WTC11 (cell line): ENCODE measurements around the gene ZNF248. TPM values are rescaled to one million over a fixed set of nuclear protein-coding genes. Genes with fewer than 3 reads are reported as not detected.

Experiments used
- ATAC-seq: fragments of 200-7000 bp; cut with Tn5 transposase; 2 replicates; pipeline ENCODE4 v1.10.0; 2021; ENCODE audit warnings: mild to moderate bottlenecking, moderate library complexity
- CTCF ChIA-PET: fragments of 300-600 bp; sonication (Branson Sonifier 250); formaldehyde crosslinking; loops from one replicate; lab custom pipeline; 2021; ENCODE audit warnings: antibody characterized with exemption; lab: Charles Lee
- POLR2A ChIA-PET: fragments of 350-600 bp; sonication (Branson Sonifier 250); formaldehyde crosslinking; loops from one replicate; lab custom pipeline; 2021; ENCODE audit warnings: antibody characterized with exemption; lab: Charles Lee
- DNase-seq: peaks from one replicate; pipeline ENCODE4 v3.0.0; 2021; ENCODE audit warnings: low spot score
- H3K27ac Mint-ChIP-seq: 2 replicates; pipeline ENCODE4 v1.8.0; 2021; ENCODE audit warnings: mixed read lengths
- H3K27me3 Mint-ChIP-seq: 2 replicates; pipeline ENCODE4 v1.8.0; 2021; ENCODE audit warnings: low read depth, mild to moderate bottlenecking, moderate library complexity, mixed read lengths
- H3K36me3 Mint-ChIP-seq: 2 replicates; pipeline ENCODE4 v1.8.0; 2021; ENCODE audit warnings: mixed read lengths
- H3K4me1 Mint-ChIP-seq: 2 replicates; pipeline ENCODE4 v1.8.0; 2022; ENCODE audit warnings: mixed read lengths
- H3K4me3 Mint-ChIP-seq: 2 replicates; pipeline ENCODE4 v1.8.0; 2021; ENCODE audit warnings: mild to moderate bottlenecking, moderate library complexity, mixed read lengths
- H3K9me3 Mint-ChIP-seq: 2 replicates; pipeline ENCODE4 v1.8.0; 2021; ENCODE audit warnings: mixed read lengths
- CBFB ChIP-seq: sonication (generic); formaldehyde crosslinking; IDR thresholded peaks from 2 replicates; pipeline ENCODE4 v1.8.1; 2022; ENCODE audit warnings: mild to moderate bottlenecking, low read depth, missing genetic modification reagents
- ELF4 ChIP-seq: sonication (generic); formaldehyde crosslinking; IDR thresholded peaks from 2 replicates; pipeline ENCODE4 v1.8.1; 2022; ENCODE audit warnings: low read depth, mild to moderate bottlenecking, moderate library complexity, missing genetic modification reagents
- ETV6 ChIP-seq: sonication (generic); formaldehyde crosslinking; IDR thresholded peaks from 2 replicates; pipeline ENCODE4 v1.8.1; 2022; ENCODE audit warnings: mild to moderate bottlenecking, missing genetic modification reagents
- FOXJ3 ChIP-seq: sonication (generic); formaldehyde crosslinking; IDR thresholded peaks from 2 replicates; pipeline ENCODE4 v1.9.0; 2021; ENCODE audit warnings: missing genetic modification reagents, mild to moderate bottlenecking, borderline replicate concordance
- FOXP1 ChIP-seq: sonication (generic); formaldehyde crosslinking; IDR thresholded peaks from 2 replicates; pipeline ENCODE4 v1.8.0; 2022; ENCODE audit warnings: missing genetic modification reagents, mild to moderate bottlenecking, moderate library complexity, borderline replicate concordance
- NFE2L1 ChIP-seq: sonication (generic); formaldehyde crosslinking; IDR thresholded peaks from 2 replicates; pipeline ENCODE4 v1.8.1; 2023; ENCODE audit warnings: missing genetic modification reagents
- NR1H2 ChIP-seq: sonication (generic); formaldehyde crosslinking; IDR thresholded peaks from 2 replicates; pipeline ENCODE4 v1.9.0; 2021; ENCODE audit warnings: mild to moderate bottlenecking, moderate library complexity, missing genetic modification reagents
- ZNF219 ChIP-seq: sonication (generic); formaldehyde crosslinking; IDR thresholded peaks from 2 replicates; pipeline ENCODE4 v1.8.0; 2023; ENCODE audit warnings: missing genetic modification reagents, mild to moderate bottlenecking, borderline replicate concordance
- ZNF263 ChIP-seq: sonication (generic); formaldehyde crosslinking; IDR thresholded peaks from 2 replicates; pipeline ENCODE4 v1.8.1; 2022; ENCODE audit warnings: low read depth, mild to moderate bottlenecking, moderate library complexity, missing genetic modification reagents
- ZNF396 ChIP-seq: fragments of 250-450 bp; sonication (Bioruptor Pico); IDR thresholded peaks from 2 replicates; pipeline ENCODE4 v1.8.0; 2021; ENCODE audit warnings: mild to moderate bottlenecking, moderate library complexity, borderline replicate concordance
- total RNA-seq: library from RNA; stranded (reverse); gene quantifications from 3 replicates; pipeline ENCODE4 v1.2.3, GENCODE V29; 2021
- TF ChIP-seq, protein P1 (sequence below): sonication (generic); formaldehyde crosslinking; IDR thresholded peaks from 2 replicates; pipeline ENCODE4 v1.8.1; 2022; ENCODE audit warnings: mild to moderate bottlenecking, missing genetic modification reagents, moderate library complexity, borderline replicate concordance
- TF ChIP-seq, protein P2 (sequence below): fragments of 250-450 bp; sonication (Bioruptor Pico); IDR thresholded peaks from 2 replicates; pipeline ENCODE4 v1.9.0; 2021; ENCODE audit warnings: mild to moderate bottlenecking
- TF ChIP-seq, protein P3 (sequence below): fragments of 250-450 bp; sonication (Bioruptor Pico); conservative IDR thresholded peaks from 2 replicates; pipeline ENCODE4 v1.9.0; 2021; ENCODE audit warnings: mild to moderate bottlenecking
- TF ChIP-seq, protein P4 (sequence below): sonication (generic); formaldehyde crosslinking; conservative IDR thresholded peaks from 2 replicates; pipeline ENCODE4 v1.8.1; 2022; ENCODE audit warnings: mild to moderate bottlenecking, missing genetic modification reagents
- TF ChIP-seq, protein P5 (sequence below): sonication (generic); formaldehyde crosslinking; IDR thresholded peaks from 2 replicates; pipeline ENCODE4 v1.8.0; 2022; ENCODE audit warnings: mild to moderate bottlenecking, missing genetic modification reagents
- TF ChIP-seq, protein P6 (sequence below): sonication (generic); formaldehyde crosslinking; IDR thresholded peaks from 2 replicates; pipeline ENCODE4 v1.8.1; 2023; ENCODE audit warnings: mild to moderate bottlenecking, missing genetic modification reagents, moderate library complexity
- TF ChIP-seq, protein P7 (sequence below): fragments of 200-600 bp; IDR thresholded peaks from 2 replicates; pipeline ENCODE4 v1.8.0; 2022; ENCODE audit warnings: antibody characterized with exemption
- TF ChIP-seq, protein P8 (sequence below): sonication (generic); formaldehyde crosslinking; IDR thresholded peaks from 2 replicates; pipeline ENCODE4 v1.8.1; 2023; ENCODE audit warnings: mild to moderate bottlenecking, missing genetic modification reagents
- TF ChIP-seq, protein P9 (sequence below): sonication (generic); formaldehyde crosslinking; IDR thresholded peaks from 2 replicates; pipeline ENCODE4 v1.8.1; 2023; ENCODE audit warnings: mild to moderate bottlenecking, missing genetic modification reagents
- TF ChIP-seq, protein P10 (sequence below): sonication (generic); formaldehyde crosslinking; IDR thresholded peaks from 2 replicates; pipeline ENCODE4 v1.8.1; 2022; ENCODE audit warnings: low read depth, mild to moderate bottlenecking, moderate library complexity, missing genetic modification reagents, borderline replicate concordance

The ZNF248 gene
- total RNA-seq, 1 experiment from 2014 or later, result 1.9 TPM

DNA sequence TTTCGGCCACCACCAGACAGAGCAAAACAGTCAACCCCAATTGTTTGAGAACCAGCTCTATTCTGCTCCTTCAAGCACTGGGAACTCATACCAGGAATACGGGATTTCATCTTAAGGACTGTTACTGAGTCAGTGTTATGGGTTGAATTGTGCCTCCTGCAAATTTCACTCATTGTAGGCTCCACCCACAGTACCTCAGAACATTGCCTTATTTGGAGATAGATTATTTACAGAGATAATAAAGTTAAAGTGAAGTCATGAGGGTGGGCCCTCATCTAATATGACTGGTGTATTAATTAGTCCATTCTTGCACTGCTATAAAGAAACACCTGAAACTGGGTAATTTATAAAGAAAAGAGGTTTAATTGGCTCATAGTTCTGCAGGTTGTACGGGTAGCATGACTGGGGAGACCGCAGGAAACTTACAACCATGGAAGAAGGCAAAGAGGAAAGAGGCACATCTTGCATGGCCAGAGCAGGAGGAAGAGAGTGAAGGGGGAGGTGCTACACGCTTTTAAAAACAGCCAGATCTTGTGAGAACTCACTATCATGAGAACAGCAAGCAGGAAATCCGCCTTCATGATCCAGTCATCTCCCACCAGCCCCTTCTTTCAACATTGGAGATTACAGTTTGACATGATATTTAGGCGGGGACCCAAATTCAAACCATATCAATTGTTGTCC lies 14.3 kb upstream of the ZNF248 start (continued):
- TF ChIP-seq, protein P1, sequence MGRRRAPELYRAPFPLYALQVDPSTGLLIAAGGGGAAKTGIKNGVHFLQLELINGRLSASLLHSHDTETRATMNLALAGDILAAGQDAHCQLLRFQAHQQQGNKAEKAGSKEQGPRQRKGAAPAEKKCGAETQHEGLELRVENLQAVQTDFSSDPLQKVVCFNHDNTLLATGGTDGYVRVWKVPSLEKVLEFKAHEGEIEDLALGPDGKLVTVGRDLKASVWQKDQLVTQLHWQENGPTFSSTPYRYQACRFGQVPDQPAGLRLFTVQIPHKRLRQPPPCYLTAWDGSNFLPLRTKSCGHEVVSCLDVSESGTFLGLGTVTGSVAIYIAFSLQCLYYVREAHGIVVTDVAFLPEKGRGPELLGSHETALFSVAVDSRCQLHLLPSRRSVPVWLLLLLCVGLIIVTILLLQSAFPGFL, result no peak
- TF ChIP-seq, protein P2, sequence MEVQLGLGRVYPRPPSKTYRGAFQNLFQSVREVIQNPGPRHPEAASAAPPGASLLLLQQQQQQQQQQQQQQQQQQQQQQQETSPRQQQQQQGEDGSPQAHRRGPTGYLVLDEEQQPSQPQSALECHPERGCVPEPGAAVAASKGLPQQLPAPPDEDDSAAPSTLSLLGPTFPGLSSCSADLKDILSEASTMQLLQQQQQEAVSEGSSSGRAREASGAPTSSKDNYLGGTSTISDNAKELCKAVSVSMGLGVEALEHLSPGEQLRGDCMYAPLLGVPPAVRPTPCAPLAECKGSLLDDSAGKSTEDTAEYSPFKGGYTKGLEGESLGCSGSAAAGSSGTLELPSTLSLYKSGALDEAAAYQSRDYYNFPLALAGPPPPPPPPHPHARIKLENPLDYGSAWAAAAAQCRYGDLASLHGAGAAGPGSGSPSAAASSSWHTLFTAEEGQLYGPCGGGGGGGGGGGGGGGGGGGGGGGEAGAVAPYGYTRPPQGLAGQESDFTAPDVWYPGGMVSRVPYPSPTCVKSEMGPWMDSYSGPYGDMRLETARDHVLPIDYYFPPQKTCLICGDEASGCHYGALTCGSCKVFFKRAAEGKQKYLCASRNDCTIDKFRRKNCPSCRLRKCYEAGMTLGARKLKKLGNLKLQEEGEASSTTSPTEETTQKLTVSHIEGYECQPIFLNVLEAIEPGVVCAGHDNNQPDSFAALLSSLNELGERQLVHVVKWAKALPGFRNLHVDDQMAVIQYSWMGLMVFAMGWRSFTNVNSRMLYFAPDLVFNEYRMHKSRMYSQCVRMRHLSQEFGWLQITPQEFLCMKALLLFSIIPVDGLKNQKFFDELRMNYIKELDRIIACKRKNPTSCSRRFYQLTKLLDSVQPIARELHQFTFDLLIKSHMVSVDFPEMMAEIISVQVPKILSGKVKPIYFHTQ, result no peak
- TF ChIP-seq, protein P3, sequence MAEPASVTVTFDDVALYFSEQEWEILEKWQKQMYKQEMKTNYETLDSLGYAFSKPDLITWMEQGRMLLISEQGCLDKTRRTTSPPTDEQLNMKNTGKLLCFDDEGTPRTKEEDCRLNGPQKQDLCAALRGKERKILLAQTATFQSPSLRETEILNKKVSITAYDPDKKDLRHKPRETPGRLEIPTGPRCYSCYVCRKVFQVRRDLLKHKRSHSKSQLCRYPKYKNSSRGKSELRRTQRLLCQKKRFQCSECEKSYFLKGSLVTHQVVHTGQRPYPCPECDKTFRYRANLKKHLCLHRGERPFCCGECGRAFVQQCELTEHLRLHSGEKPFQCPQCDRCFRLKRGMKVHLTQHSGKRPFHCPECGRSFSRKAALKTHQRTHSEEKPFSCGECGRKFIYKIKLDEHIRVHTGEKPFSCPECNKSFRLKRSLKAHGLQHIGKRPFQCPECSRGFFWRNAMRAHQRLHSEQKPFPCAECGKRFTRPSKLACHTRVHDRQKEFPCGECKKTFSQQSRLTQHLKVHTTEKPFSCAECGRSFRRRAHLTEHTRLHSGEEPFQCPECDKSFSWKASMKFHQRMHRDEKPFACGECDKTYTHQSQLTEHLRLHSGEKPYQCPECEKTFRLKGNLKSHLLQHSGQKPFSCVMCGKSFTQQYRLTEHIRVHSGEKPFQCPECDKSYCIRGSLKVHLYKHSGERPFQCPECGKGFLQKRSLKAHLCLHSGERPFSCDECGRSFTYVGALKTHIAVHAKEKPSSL (CRISPR knock-in tag), result no peak
- TF ChIP-seq, protein P4, sequence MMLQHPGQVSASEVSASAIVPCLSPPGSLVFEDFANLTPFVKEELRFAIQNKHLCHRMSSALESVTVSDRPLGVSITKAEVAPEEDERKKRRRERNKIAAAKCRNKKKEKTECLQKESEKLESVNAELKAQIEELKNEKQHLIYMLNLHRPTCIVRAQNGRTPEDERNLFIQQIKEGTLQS (CRISPR knock-in tag), result no peak
- TF ChIP-seq, protein P5, sequence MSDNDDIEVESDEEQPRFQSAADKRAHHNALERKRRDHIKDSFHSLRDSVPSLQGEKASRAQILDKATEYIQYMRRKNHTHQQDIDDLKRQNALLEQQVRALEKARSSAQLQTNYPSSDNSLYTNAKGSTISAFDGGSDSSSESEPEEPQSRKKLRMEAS (CRISPR knock-in tag), result no peak
- TF ChIP-seq ETV6 (no peak), ZNF396 (no peak), ZNF263 (CRISPR knock-in tag) (no peak), ELF4 (CRISPR knock-in tag) (no peak)
- TF ChIP-seq, protein P6, sequence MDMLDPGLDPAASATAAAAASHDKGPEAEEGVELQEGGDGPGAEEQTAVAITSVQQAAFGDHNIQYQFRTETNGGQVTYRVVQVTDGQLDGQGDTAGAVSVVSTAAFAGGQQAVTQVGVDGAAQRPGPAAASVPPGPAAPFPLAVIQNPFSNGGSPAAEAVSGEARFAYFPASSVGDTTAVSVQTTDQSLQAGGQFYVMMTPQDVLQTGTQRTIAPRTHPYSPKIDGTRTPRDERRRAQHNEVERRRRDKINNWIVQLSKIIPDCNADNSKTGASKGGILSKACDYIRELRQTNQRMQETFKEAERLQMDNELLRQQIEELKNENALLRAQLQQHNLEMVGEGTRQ (CRISPR knock-in tag), result no peak
- TF ChIP-seq, all 79 proteins: peak for 0

DNA sequence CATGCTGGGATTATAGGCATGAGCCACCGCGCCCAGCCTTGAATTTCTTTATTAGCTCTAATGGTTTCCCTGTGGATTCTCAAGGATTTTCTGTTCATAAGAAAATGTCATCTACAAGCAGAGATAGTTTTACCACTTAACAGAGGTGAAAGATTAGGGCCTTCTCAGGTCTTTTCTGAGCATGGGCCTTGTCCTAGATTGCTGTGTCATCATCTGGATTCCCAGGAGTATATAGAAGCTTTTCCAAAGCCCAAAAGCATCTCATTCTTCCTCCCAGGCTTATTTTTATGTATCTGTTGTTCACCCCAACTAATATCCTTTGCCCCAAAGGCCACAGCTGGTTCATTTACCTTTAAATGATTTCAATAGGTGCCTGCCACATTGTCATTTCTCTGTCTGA lies 13.7 kb upstream of the ZNF248 start:
- ATAC-seq, result no peak

More for the DNA sequence above, 13.7 kb upstream of the ZNF248 start:
- no peak overlapping the region for H3K4me3 Mint-ChIP-seq
- peaks cover 7% of the 10 kb centered on the region; the same call in 1 of the 2 replicates for H3K27me3 Mint-ChIP-seq
- H3K36me3 Mint-ChIP-seq, result peaks cover 45% of the 10 kb centered on the region
- peaks cover 67% of the 10 kb centered on the region for H3K9me3 Mint-ChIP-seq
- POLR2A ChIA-PET, result no interaction called here
- CTCF ChIA-PET, result no interaction called here
- no peaks in the 10 kb centered on the region for H3K4me1 Mint-ChIP-seq
- no peak overlapping the region for H3K27ac Mint-ChIP-seq
- TF ChIP-seq ZNF219 (CRISPR knock-in tag) (no peak), FOXJ3 (no peak), CBFB (CRISPR knock-in tag) (no peak), NR1H2 (no peak), FOXP1 (CRISPR knock-in tag) (no peak), NFE2L1 (CRISPR knock-in tag) (no peak), ZNF396 (no peak)
- TF ChIP-seq, protein P7, sequence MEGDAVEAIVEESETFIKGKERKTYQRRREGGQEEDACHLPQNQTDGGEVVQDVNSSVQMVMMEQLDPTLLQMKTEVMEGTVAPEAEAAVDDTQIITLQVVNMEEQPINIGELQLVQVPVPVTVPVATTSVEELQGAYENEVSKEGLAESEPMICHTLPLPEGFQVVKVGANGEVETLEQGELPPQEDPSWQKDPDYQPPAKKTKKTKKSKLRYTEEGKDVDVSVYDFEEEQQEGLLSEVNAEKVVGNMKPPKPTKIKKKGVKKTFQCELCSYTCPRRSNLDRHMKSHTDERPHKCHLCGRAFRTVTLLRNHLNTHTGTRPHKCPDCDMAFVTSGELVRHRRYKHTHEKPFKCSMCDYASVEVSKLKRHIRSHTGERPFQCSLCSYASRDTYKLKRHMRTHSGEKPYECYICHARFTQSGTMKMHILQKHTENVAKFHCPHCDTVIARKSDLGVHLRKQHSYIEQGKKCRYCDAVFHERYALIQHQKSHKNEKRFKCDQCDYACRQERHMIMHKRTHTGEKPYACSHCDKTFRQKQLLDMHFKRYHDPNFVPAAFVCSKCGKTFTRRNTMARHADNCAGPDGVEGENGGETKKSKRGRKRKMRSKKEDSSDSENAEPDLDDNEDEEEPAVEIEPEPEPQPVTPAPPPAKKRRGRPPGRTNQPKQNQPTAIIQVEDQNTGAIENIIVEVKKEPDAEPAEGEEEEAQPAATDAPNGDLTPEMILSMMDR, result no peak
- TF ChIP-seq, protein P8, sequence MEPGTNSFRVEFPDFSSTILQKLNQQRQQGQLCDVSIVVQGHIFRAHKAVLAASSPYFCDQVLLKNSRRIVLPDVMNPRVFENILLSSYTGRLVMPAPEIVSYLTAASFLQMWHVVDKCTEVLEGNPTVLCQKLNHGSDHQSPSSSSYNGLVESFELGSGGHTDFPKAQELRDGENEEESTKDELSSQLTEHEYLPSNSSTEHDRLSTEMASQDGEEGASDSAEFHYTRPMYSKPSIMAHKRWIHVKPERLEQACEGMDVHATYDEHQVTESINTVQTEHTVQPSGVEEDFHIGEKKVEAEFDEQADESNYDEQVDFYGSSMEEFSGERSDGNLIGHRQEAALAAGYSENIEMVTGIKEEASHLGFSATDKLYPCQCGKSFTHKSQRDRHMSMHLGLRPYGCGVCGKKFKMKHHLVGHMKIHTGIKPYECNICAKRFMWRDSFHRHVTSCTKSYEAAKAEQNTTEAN (CRISPR knock-in tag), result no peak
- TF ChIP-seq, protein P9, sequence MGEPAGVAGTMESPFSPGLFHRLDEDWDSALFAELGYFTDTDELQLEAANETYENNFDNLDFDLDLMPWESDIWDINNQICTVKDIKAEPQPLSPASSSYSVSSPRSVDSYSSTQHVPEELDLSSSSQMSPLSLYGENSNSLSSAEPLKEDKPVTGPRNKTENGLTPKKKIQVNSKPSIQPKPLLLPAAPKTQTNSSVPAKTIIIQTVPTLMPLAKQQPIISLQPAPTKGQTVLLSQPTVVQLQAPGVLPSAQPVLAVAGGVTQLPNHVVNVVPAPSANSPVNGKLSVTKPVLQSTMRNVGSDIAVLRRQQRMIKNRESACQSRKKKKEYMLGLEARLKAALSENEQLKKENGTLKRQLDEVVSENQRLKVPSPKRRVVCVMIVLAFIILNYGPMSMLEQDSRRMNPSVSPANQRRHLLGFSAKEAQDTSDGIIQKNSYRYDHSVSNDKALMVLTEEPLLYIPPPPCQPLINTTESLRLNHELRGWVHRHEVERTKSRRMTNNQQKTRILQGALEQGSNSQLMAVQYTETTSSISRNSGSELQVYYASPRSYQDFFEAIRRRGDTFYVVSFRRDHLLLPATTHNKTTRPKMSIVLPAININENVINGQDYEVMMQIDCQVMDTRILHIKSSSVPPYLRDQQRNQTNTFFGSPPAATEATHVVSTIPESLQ (CRISPR knock-in tag), result no peak
- TF ChIP-seq, protein P10, sequence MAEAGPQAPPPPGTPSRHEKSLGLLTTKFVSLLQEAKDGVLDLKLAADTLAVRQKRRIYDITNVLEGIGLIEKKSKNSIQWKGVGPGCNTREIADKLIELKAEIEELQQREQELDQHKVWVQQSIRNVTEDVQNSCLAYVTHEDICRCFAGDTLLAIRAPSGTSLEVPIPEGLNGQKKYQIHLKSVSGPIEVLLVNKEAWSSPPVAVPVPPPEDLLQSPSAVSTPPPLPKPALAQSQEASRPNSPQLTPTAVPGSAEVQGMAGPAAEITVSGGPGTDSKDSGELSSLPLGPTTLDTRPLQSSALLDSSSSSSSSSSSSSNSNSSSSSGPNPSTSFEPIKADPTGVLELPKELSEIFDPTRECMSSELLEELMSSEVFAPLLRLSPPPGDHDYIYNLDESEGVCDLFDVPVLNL (CRISPR knock-in tag), result no peak
- TF ChIP-seq, all 79 proteins: peak for 0
- no peak for DNase-seq
